GM21786 (cell line): ENCODE results near the gene VBP1.
"Not testable (repeated sequence)": the region's sequence is repeated elsewhere in the genome, so short reads cannot be mapped to it uniquely, and the experiment has no call there.

Experiments used
- ATAC-seq: cut with Tn5 transposase; IDR thresholded peaks from one replicate; pipeline ENCODE4 v1.9.1; 2021; ENCODE audit not compliant: unreplicated experiment

VBP1 gene, protein sequence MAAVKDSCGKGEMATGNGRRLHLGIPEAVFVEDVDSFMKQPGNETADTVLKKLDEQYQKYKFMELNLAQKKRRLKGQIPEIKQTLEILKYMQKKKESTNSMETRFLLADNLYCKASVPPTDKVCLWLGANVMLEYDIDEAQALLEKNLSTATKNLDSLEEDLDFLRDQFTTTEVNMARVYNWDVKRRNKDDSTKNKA

DNA sequence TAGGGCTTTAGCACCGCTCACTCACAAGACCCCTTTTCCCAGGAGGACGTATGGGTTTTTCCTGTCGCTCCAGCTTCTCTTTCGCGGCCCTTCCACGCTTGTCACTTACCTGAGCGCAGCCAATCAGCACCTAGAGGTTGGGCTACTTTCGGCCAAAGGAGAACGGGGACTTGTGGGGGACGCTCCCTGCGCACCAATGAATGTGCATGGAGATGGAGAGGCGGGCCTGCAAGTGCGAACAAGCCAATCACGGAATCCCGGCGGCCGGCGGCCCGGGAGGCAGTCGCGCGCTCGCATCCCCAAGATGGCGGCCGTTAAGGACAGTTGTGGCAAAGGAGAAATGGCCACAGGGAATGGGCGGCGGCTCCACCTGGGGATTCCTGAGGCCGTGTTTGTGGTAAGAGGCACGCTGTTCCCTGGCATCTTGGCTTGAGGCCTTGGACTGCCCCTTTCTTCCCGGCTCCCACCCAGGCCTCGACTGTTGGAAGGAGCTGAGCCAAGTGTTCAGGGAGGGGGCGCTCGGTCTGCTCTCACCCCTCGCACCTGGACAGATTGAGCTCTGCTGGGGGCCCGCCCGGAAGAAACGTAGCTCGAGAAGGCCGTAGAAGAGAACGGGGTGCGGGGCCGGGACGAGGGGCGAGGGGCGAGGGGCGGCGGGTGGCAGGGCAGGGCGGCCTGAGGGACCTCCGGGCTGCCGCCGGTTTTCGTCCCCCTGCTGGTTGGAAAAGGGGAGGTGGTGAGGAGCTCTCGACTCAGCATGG is at the start of gene VBP1:
Gene VBP1, plus strand, starts transcription at position 282 of the 761 bp plus-strand sequence. Its CDS starts 23 bp downstream, at position 305.
- peak; percentile 96 for ATAC-seq

DNA sequence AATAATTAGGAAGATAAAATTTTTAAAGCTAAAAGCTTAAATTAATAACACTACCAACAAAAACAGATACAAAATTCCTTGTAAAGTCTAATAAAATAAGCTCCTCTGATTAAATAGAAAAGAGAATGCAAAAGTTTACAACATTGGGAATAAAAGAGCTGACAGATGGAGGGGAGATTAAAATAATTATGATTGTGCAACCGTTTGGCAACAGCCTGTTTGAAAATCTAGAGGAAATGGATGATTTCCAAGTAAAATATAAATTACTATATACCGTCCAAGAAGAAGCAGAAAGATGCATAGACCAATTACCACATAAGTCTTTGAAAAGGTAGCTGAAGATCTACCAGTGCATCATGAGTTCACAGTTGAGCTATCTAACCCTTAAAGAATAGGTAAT is 46.4 kb upstream of the VBP1 start:
- ATAC-seq, result no peak

DNA sequence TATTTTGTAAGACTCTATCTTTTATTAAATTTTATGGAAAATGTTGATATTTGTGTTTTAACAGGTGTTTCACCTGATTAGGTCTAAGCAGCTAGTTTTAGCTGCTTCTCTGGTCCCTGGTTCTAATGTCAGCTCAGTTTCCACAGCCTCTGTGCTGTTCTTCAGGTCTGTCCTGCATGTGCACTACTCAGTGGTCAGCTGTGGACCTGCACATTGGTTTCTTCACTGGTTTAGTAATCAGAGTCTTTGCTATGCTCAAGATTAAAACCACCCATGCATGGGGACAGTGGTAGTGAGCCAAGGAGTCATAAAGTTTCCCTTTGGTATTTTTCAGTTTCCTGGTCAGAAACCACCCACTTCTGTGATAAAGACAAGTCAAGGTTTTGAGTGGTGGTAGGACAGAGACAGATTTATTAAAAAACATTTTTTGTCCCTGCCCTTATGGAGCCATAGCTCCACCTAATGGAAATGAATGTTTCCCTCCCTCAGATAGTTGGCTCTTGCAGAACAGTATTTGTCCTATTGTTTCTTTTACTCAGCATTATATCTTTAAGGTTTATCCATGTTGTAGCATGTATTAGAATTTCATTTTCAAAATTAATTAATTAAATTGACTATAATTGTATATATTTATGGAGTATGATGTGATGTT is 36.8 kb upstream of the VBP1 start:
- ATAC-seq, result no peak

DNA sequence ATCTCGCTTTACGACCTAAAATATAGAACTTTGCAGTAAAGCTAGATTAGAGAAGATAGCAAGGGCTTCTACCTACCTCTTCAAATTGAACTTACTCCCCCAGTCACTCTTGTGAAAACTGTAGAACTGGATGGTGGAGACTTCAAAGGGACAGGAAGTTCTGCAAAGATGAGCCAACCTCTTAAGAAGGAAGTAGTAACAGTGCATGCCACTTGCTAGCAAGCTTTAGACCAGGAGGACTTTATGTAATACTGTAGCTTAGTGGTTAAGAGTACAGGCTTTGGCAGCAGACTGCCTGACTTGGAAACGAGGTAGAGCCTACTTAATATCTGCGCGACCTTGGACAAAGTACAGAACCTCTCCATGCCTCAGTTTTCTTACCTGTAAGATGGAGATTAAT is 27.5 kb upstream of the VBP1 start:
- ATAC-seq, result no peak

DNA sequence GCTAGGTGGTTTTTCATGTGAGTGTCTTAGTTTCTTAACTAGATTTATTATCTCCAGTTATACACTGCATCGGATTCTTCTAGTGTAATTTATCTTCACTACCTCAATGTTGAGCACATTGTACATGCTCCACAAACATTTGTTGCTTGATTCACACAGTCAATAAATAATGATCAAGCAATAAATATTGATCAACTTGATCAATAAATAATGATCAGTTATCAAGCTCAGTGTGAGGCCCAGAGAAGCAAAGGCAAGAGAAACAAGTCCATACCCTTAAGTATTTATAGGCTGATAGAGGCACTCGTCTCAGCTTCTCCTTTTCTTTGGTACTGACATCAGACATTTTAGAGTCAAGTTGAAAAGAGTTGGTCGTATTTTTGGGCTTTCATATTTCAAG is 5.1 kb upstream of the VBP1 start:
- no peak for ATAC-seq

DNA sequence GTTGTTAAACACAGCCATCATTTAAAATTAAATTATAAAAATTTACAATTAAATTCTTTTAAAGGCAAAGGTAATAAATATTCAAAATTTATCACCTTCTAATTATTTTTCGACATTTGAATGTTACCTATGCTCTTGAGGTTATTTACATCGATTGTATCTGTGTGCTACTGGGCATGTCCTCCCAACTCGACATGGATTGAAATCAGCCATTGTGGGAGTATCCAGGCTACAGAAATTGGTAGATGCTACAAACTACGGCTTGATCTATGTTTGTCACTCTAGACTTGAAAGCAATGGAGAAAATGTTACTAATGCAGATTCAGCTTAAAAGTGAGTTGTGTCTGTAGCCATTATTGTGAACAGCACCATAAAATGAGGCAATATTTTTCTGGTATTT is 2.5 kb upstream of the VBP1 start:
- no peak for ATAC-seq

DNA sequence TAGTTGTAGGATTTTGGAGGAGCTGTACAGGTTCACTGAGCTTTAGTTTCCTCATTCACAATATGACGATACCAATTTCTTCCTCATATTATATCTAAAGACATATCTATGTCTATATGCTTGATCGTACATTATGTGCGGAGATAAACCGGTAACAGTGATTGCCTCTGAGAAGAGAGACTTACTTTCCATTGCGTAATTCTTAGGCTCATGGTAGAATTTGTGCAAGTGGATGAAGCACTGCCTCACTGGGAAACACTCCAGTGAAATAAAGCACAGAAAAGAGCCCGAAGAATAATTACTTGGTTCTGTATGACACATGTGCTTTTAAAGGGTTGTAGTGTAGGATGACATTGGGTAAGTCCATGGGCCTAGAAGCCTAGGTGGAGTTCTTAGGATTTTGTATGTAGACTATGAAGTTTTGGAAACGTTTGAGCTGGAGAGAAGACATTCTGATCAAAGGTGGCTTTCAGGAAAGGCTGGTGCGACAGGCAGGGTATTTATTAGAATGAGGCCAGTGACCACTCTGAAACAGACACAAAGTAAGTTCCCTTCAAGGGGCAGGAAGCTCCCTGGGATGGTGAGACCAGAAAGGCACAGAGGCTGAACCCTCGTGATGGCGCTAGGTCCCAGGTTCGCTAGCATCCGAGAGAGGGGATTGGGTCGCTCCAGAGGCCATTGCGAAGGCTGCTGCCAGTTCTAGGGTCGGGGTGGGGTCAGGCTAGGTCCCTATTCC is 649 bp upstream of the VBP1 start:
- peak; percentile 30 for ATAC-seq

DNA sequence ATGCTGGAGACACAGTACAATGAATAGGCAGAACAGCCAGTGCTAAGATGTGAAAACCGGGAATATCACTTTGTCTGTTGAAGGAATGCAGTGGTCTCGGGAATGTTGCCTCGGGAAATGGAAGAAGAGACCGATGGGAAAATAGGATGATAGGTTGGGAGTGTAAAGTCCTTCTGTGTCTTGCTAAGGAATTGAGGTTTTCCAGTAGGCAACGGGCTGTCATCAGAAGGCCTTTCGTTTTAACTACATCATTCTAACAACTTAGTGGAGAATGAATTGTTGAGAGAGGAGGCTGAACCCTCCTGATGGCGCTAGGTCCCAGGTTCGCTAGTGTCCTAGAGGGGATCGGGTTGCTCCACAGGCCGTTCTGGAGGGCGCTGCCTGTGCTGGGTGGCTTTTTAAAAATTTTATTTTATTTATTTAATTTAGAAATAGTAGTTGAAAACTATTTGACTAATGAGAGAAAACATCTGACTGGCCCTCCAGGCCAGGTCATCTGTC is 730 bp downstream of the VBP1 start:
- no peak for ATAC-seq

DNA sequence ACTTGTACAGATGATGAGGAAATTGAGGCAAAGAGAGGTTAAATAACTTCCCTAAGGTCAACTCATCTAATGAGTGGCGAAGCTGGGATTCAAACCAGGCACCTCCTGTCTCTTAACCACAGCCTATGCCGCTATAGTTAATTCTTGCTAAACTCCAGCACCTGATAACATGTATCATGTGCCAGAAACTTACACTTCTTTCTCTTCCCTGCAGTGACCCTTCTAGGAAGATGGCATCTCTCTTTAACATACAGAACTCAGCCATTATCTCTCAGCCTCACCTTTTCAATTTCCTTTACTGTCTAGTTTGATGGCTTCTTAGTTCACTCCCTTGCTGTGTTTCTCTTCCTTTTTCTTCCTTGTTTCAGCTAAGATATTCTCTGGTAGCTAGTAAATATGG is 2.5 kb downstream of the VBP1 start:
- ATAC-seq, result no peak

DNA sequence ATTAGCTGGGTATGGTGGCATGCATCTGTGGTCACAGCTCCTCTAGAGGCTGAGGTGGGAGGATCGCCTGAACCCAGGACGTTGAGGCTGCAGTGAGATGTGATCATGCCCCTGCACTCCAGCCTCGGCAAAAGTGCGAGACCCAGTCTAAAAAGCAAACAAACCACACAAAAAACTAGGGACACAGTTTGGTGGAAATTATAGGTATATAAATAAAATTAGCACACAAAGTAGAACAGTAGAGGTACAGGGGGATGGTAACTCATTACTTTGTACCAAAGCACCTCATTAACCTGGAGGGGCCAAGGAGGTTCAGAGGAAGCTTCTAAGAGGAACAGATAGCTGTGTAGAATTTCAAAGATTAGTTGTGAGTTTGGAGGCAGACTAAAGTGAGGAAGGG is 5.1 kb downstream of the VBP1 start:
- ATAC-seq, result no peak

DNA sequence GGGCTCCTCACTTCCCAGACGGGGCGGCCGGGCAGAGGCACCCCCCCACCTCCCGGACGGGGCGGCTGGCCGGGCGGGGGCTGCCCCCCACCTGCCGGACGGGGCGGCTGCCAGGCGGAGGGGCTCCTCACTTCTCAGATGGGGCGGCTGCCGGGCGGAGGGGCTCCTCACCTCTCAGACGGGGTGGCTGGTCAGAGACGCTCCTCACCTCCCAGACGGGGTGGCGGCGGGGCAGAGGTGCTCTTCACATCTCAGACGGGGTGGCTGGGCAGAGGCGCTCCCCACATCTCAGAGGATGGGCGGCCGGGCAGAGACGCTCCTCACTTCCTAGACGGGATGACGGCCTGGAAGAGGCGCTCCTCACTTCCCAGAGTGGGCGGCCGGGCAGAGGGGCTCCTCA is 7.5 kb downstream of the VBP1 start:
- not testable (repeated sequence) for ATAC-seq

DNA sequence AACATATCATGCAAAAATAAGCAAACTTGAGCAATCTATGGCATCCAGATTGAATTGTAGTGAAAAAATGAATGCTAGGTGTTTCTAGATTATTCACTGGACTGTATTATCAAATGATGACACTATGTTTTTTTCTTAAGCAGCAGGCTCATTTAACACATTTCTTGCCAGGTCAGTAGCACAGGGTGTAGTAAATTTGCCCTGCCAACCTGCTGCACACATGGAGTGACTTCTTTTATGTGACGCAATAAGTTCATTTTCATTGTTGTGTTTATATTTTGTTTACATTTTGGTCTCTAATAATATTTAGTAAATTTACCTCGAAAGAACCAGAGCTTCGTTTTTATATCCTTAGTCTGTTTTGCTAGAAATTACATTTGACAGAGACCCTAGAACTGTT is 9.5 kb downstream of the VBP1 start:
- no peak for ATAC-seq

DNA sequence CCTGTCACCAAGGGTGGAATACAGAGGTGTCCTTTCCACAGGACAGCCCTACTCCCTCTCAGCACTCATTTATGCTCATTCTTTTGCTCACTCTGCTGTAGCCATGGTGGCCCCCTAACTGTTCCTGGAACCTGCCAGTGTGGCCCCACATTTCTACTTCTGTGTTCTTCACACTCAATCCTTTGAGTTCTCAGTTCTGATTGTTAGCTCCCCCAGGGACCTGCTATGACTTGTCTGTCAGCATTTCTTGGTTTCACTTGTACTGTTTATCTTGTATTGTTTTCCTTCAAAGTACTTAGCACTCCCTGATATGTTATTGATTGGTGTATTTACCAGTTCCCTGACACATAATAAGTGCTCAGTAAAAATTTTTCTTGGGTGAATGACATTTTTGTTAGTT is 14.9 kb downstream of the VBP1 start:
- ATAC-seq, result peak; percentile 95

DNA sequence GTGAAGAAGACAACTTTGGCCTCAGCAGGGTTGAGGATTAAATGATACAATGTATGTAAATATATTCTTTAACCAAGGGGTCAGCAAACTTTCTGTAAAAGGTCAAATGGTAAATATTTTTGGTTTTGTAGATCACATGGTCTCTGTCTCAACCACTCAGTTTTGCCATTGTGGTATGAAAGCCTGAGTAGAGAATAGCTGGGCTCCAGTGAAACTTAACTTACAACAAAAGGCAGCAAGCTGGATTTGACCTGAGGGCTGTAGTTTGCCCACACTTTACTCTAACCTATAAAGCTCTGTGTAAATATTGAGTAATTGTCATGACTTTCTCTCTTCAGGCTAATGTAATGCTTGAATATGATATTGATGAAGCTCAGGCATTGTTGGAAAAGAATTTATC is 19.6 kb downstream of the VBP1 start:
- ATAC-seq, result no peak

DNA sequence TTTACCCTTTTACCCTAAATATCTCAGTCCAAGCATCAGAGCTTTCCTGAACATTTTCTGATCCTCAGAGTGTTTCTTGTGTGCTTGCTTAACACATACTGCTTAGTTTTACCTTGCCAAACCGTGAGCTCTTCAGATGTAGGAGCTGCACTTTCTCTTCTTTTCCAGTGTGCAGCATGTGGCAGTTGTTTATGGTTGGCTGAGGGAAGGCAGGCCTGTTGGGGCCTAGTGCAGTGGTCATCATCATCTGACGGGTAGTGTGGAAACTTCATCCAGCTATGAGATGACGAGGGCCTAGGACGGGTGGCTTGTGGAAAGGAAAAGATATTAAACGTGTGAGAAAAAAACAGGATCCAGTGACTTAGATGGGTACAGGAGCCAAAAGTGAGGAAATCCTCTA is 21.5 kb downstream of the VBP1 start:
- ATAC-seq, result no peak

DNA sequence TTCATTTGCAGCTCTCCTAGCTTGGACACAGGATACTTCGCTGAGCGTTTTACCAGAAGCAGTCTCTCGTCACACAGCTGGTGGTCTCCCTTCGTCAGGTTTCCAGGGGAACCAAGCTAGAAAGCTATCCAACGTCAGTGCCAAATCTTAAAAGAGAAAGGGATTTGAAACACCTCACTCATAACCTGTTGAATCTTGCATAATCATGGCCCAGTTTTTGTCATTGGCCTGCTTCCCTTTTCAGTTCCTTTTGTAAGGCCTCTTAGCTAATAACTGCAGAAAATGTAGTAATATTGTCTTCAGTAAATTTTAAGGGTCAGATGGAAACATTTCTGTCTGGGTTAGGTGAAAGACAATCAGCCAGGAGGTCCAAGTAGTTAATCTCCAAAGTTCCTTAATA is 26.0 kb downstream of the VBP1 start:
- ATAC-seq, result no peak

DNA sequence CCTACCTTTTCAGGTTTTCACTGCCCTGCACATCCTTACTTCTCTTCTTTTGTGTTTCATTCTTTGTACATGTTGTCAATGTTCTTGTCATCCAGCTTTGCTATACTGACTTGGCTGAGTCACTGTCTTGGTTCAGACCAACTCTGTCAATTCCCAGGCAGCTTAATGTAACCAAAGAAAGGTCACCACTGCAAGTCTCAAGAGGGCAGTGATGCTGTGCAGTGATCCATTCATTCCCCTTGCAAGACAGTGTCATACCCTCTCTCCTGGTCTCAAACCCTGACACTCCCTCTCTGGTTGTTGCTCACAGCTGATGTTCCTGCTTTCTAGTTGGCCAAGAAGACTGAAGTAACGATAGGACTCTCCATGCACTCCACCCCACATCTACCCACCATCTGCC is 30.5 kb downstream of the VBP1 start:
- no peak for ATAC-seq

DNA sequence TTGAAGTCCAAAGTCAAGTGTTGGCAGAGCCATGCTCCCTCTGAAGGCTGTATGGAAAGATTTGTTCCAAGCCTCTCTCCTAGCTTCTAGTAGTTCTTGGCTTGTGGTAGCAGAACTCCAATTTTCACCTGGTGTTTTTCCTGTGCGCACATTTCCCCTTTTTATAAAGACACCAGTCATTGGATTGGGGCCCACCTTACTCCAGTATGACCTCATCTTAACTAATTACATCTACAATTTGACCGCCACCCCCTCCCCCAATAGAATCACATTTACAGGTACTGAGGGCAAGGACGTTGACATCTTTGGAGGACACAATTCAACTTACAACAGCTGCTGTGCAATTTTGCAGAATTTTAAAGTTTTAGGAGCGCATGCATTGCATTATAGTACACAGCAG is 31.2 kb downstream of the VBP1 start:
- ATAC-seq, result no peak

DNA sequence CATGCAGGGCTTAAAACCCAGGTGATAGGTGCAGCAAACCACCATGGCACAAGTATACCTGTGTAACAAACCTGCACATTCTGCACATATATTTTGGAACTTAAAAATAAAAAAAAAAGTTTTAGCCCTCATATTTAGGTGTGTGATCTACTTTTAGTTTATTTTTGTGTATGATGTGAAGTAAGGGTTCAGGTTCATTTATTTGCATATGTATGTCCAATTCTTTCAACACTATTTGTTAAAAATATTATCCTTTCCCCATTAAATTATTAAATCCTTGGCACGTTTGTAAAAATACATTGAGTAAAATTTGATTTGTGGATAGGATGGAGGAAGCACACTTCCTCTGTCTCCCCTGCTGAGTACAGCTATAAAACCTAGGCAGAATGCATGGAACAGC is 35.1 kb downstream of the VBP1 start:
- ATAC-seq, result no peak

DNA sequence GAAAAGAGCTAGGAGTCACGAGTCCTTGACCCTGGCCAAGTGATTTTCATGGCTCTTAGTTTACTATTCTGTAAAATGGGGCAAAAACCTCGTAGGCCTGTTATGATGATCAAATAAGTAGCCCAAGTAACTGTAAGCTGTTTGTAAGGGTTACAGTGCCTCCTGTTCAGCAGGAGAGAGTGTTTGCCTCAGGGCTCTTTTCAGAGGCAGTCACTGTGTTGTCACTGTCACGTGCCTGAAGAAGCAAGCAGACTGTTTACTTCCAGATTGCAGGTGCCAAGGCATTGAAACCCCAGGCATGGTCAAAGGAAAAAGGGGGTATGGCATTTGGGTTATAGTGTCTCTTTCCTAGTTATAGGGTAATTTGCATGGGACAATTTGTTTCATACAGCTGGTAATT is 43.5 kb downstream of the VBP1 start:
- no peak for ATAC-seq

DNA sequence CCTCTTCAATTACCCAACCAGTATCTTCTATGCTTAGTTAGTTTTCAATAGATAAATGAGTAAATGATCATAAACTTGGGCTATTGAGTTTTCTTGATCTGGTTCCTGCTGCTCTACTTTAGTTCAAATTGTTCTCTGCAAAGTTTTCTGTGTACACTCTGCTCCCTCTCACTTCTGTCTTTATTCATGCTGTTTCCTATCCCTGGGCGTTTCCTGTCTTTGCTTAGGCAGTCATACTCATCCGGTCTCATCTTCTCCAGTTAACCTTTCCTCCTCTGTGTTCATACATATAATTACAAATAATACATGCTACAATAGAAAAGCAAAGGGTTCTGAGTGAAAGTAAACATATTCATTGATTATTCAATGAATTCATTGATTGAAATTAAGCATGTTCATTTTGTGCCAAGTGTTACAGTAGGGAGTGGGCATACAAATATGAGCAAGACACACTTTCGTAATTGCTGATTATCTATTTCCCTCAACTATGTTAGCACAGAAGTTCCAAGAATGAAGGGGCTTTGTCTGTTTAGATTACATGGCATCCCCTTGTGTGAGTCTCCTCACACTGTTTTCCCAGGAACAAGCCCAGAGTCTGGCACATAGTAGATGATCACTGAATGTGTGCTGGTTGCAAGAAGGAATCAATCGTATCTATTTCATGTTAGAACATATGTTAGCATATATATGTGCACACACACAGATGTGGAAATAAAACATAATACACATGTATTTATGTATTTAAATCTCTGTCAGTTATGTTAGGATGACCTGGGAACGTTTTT is 46.9 kb downstream of the VBP1 start:
- ATAC-seq, result peak; percentile 50
